Dermis microvascular lymphatic vessel endothelial cell (primary cell): Measurements from ENCODE around the gene SLC16A4. TPM values are rescaled to one million over a fixed set of nuclear protein-coding genes. Genes with fewer than 3 reads are reported as not detected.
"Not testable (repeated sequence)": the region's sequence is repeated elsewhere in the genome, so short reads cannot be mapped to it uniquely, and the experiment has no call there.

Source experiments
- DNase-seq, 2 donors: peaks; one replicate each; pipeline versions ENCODE4 v3.0.0 to v3.0.0-alpha.2; 2010; ENCODE audit warnings: low read depth in 2 of 2
- total RNA-seq: library from RNA; depleted of rRNA; stranded (reverse); fragments of >200 nt; gene quantifications from 2 replicates; pipeline ENCODE4 v1.2.1, GENCODE V29; 2014

The SLC16A4 gene
- total RNA-seq, 1 donor from 2014 or later = 0.13 TPM

GRCh38 chr1:110409316-110409715 is 18.5 kb upstream of the SLC16A4 start:
- DNase-seq = no peak

GRCh38 chr1:110408488-110408887 is 17.7 kb upstream of the SLC16A4 start:
- DNase-seq = no peak

GRCh38 chr1:110407260-110408210 is 16.7 kb upstream of the SLC16A4 start, which contains the start of gene LAMTOR5:
TSS of gene LAMTOR5 (minus strand) at chr1:110407694. CDS start at chr1:110407620, 74 bp downstream.
- DNase-seq = peak; percentile 93 to 96

GRCh38 chr1:110406407-110406806 is 15.6 kb upstream of the SLC16A4 start:
- DNase-seq = not testable (repeated sequence)

- no peak for DNase-seq
Observed at GRCh38 chr1:110404401-110404800, 13.6 kb upstream of the SLC16A4 start.

GRCh38 chr1:110403805-110404204 is 13.0 kb upstream of the SLC16A4 start:
- DNase-seq = no peak

GRCh38 chr1:110396259-110396958 is 5.6 kb upstream of the SLC16A4 start:
- DNase-seq = not testable (repeated sequence)

- no peak for DNase-seq
Observed at GRCh38 chr1:110394493-110394820, 3.6 kb upstream of the SLC16A4 start.

- DNase-seq = peak in 1 of 2 donors; percentile 7
Observed at GRCh38 chr1:110393691-110394492, 3.1 kb upstream of the SLC16A4 start.

- DNase-seq = no peak
Observed at GRCh38 chr1:110393286-110393685, 2.5 kb upstream of the SLC16A4 start.

- no peak for DNase-seq
Observed at GRCh38 chr1:110390096-110390495, 730 bp downstream of the SLC16A4 start.

- no peak for DNase-seq
Observed at GRCh38 chr1:110387048-110387754, 3.6 kb downstream of the SLC16A4 start.

GRCh38 chr1:110385369-110385768 is 5.5 kb downstream of the SLC16A4 start:
- no peak for DNase-seq

GRCh38 chr1:110384581-110385321 is 6.1 kb downstream of the SLC16A4 start:
- no peak for DNase-seq

GRCh38 chr1:110383251-110383990 is 7.4 kb downstream of the SLC16A4 start:
- DNase-seq = no peak

GRCh38 chr1:110380672-110381283 is 10.0 kb downstream of the SLC16A4 start:
- no peak for DNase-seq

- DNase-seq = no peak
Observed at GRCh38 chr1:110375490-110375889, 15.3 kb downstream of the SLC16A4 start.

GRCh38 chr1:110370827-110371226 is 20.0 kb downstream of the SLC16A4 start:
- DNase-seq = peak in 1 of 2 donors; percentile 48

- DNase-seq = no peak
Observed at GRCh38 chr1:110364221-110364620, 26.6 kb downstream of the SLC16A4 start.
